MM.1S (cell line): Measurements from ENCODE around the gene UBAC1.
"Not testable (repeated sequence)": the region's sequence is repeated elsewhere in the genome, so short reads cannot be mapped to it uniquely, and the experiment has no call there.

ENCODE experiments used
- DNase-seq: peaks from one replicate; pipeline ENCODE4 v3.0.0-alpha.2; 2015
- H2AFZ ChIP-seq: fragments of 300-600 bp; sonication (generic); 2 replicates; pipeline ENCODE4 v1.6.0; 2016; ENCODE audit warnings: antibody characterized with exemption, low read length
- H3F3A ChIP-seq: fragments of 300-600 bp; sonication (generic); 2 replicates; pipeline ENCODE4 v1.6.1; 2016; ENCODE audit warnings: mild to moderate bottlenecking, antibody characterized with exemption, low read length, moderate library complexity, mixed read lengths; ENCODE audit not compliant: insufficient read depth
- H3K27ac ChIP-seq: fragments of 300-600 bp; sonication (generic); 2 replicates; pipeline ENCODE4 v1.5.1; 2016; ENCODE audit warnings: mild to moderate bottlenecking, low read length
- H3K27me3 ChIP-seq: fragments of 300-600 bp; sonication (generic); replicated peaks from 2 replicates; pipeline ENCODE4 v1.6.0; 2016; ENCODE audit warnings: low read length; ENCODE audit not compliant: insufficient read depth
- H3K36me3 ChIP-seq: fragments of 300-600 bp; sonication (generic); replicated peaks from 2 replicates; pipeline ENCODE4 v1.6.1; 2016; ENCODE audit warnings: mild to moderate bottlenecking, low read length, mixed read lengths; ENCODE audit not compliant: insufficient read depth
- H3K4me1 ChIP-seq: fragments of 300-600 bp; sonication (generic); 2 replicates; pipeline ENCODE4 v1.6.1; 2016; ENCODE audit warnings: low read length, mixed read lengths
- H3K4me2 ChIP-seq: fragments of 300-600 bp; sonication (generic); 2 replicates; pipeline ENCODE4 v1.6.0; 2016; ENCODE audit warnings: low read depth, low read length
- H3K4me3 ChIP-seq: fragments of 300-600 bp; sonication (generic); 2 replicates; pipeline ENCODE4 v1.5.1; 2016; ENCODE audit warnings: low read length, mixed read lengths
- H3K79me2 ChIP-seq: fragments of 300-600 bp; sonication (generic); 2 replicates; pipeline ENCODE4 v1.6.1; 2016; ENCODE audit warnings: mixed run types, low read length, mixed read lengths
- H3K9ac ChIP-seq: fragments of 300-600 bp; sonication (generic); 2 replicates; pipeline ENCODE4 v1.6.1; 2016; ENCODE audit warnings: low read length, mixed read lengths
- H3K9me2 ChIP-seq: fragments of 300-600 bp; sonication (generic); replicated peaks from 2 replicates; pipeline ENCODE4 v1.6.1; 2016; ENCODE audit warnings: mild to moderate bottlenecking, low read length, mixed read lengths; ENCODE audit not compliant: insufficient read depth
- H3K9me3 ChIP-seq: fragments of 300-600 bp; sonication (generic); replicated peaks from 2 replicates; pipeline ENCODE4 v1.6.1; 2016; ENCODE audit warnings: mild to moderate bottlenecking, low read length, mixed read lengths; ENCODE audit not compliant: insufficient read depth
- H4K20me1 ChIP-seq: fragments of 300-600 bp; sonication (generic); 2 replicates; pipeline ENCODE4 v1.6.1; 2016; ENCODE audit warnings: mild to moderate bottlenecking, low read length, moderate library complexity, mixed read lengths; ENCODE audit not compliant: insufficient read depth
- EZH2 ChIP-seq: fragments of 300-600 bp; sonication (generic); optimal IDR thresholded peaks from 2 replicates; pipeline ENCODE3; 2017; ENCODE audit warnings: low read depth, mild to moderate bottlenecking, antibody characterized with exemption, low read length, mixed read lengths
- EZH2phosphoT487 ChIP-seq: fragments of 300-600 bp; sonication (generic); IDR thresholded peaks from 2 replicates; pipeline ENCODE4 v1.6.1; 2018; ENCODE audit warnings: antibody characterized with exemption, low read length
- TF ChIP-seq, protein P1 (sequence below): fragments of 300-600 bp; sonication (generic); IDR thresholded peaks from 2 replicates; pipeline ENCODE4 v1.5.1; 2016; ENCODE audit warnings: antibody characterized with exemption, low read length, mixed read lengths

The UBAC1 gene

GRCh38 chr9:135945969-135946368, 15.2 kb downstream of the UBAC1 start:
- H3K4me1 ChIP-seq: no peaks in the 10 kb centered on the region
- no peak overlapping the region for H3K27ac ChIP-seq
- no peak overlapping the region for H3K4me3 ChIP-seq
- no peaks in the 10 kb centered on the region for H3K9me3 ChIP-seq
- no peak for DNase-seq
- H2AFZ ChIP-seq: no peak overlapping the region
- no peak overlapping the region for H3K4me2 ChIP-seq
- no peaks in the 10 kb centered on the region for H3K9me2 ChIP-seq
- H3K79me2 ChIP-seq: 0 out of 2 replicates have a peak, but pooled peaks cover 4% of the 10 kb centered on the region
- no peaks in the 10 kb centered on the region for H3F3A ChIP-seq
- no peak overlapping the region for H3K9ac ChIP-seq
- H3K27me3 ChIP-seq: no peaks in the 10 kb centered on the region
- H4K20me1 ChIP-seq: no peaks in the 10 kb centered on the region
- H3K36me3 ChIP-seq: peaks cover 4% of the 10 kb centered on the region; the same call in 1 of the 2 replicates
- TF ChIP-seq EZH2phosphoT487: no peak
- TF ChIP-seq EZH2: no peak
- TF ChIP-seq, protein P1, sequence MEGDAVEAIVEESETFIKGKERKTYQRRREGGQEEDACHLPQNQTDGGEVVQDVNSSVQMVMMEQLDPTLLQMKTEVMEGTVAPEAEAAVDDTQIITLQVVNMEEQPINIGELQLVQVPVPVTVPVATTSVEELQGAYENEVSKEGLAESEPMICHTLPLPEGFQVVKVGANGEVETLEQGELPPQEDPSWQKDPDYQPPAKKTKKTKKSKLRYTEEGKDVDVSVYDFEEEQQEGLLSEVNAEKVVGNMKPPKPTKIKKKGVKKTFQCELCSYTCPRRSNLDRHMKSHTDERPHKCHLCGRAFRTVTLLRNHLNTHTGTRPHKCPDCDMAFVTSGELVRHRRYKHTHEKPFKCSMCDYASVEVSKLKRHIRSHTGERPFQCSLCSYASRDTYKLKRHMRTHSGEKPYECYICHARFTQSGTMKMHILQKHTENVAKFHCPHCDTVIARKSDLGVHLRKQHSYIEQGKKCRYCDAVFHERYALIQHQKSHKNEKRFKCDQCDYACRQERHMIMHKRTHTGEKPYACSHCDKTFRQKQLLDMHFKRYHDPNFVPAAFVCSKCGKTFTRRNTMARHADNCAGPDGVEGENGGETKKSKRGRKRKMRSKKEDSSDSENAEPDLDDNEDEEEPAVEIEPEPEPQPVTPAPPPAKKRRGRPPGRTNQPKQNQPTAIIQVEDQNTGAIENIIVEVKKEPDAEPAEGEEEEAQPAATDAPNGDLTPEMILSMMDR: no peak

- H4K20me1 ChIP-seq: no peaks in the 10 kb centered on the region
- H3K4me2 ChIP-seq: no peak overlapping the region
- DNase-seq: no peak
- no peaks in the 10 kb centered on the region for H3K4me1 ChIP-seq
- no peak overlapping the region for H3K27ac ChIP-seq
- H3K9ac ChIP-seq: no peak overlapping the region
- TF ChIP-seq EZH2: no peak
- TF ChIP-seq, protein P1: no peak
- TF ChIP-seq EZH2phosphoT487: no peak
- no peak overlapping the region for H3K4me3 ChIP-seq
- peaks cover 4% of the 10 kb centered on the region; the same call in 1 of the 2 replicates for H3K36me3 ChIP-seq
- H3K9me3 ChIP-seq: no peaks in the 10 kb centered on the region
- no peaks in the 10 kb centered on the region for H3K79me2 ChIP-seq
- no peaks in the 10 kb centered on the region for H3K9me2 ChIP-seq
- H3K27me3 ChIP-seq: no peaks in the 10 kb centered on the region
- no peaks in the 10 kb centered on the region for H3F3A ChIP-seq
- no peak overlapping the region for H2AFZ ChIP-seq
Observed at GRCh38 chr9:135944444-135945252, 16.5 kb downstream of the UBAC1 start.

DNA sequence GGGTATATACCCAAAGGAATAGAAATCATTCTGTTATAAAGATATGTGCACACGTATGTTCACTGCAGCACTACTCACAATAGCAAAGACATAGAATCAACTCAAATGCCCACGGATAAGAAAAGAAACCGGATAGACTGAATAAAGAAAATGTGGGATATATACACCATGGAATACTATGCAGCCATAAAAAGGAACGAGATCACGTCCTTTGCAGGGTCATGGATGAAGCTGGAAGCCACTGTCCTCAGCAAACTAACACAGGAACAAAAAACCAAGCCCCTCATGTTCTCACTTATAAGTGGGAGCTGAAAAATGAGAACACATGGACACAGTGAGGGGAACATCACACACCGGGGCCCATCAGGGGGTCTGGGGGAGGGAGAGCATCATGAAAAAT, 17.6 kb downstream of the UBAC1 start:
- not testable (repeated sequence) for DNase-seq, H3K27ac ChIP-seq, H3K27me3 ChIP-seq, H3K9me3 ChIP-seq, H3K36me3 ChIP-seq, H4K20me1 ChIP-seq, H3K9me2 ChIP-seq, H3K4me3 ChIP-seq, H3F3A ChIP-seq, H3K4me1 ChIP-seq, H2AFZ ChIP-seq, H3K4me2 ChIP-seq, H3K79me2 ChIP-seq, H3K9ac ChIP-seq
